GM23338 (cell line): ENCODE results near the gene ZDHHC3.

Experiments used
- CREB1 ChIP-seq: fragments of 250-450 bp; sonication (Bioruptor Pico); IDR thresholded peaks from 2 replicates; pipeline ENCODE4 v1.5.0; 2020; ENCODE audit warnings: low read depth, mild to moderate bottlenecking, moderate library complexity
- EZH2 ChIP-seq: fragments of 200-600 bp; sonication (generic); IDR thresholded peaks from one replicate; pipeline ENCODE4 v1.8.0; 2017; ENCODE audit warnings: antibody characterized with exemption, mild to moderate bottlenecking, low read depth; ENCODE audit not compliant: unreplicated experiment
- EZH2phosphoT487 ChIP-seq: fragments of 200-600 bp; sonication (generic); IDR thresholded peaks from one replicate; pipeline ENCODE4 v1.8.1; 2018; ENCODE audit warnings: antibody characterized with exemption; ENCODE audit not compliant: unreplicated experiment
- JUNB ChIP-seq: IDR thresholded peaks from one replicate; pipeline ENCODE4 v1.6.1; 2016; ENCODE audit warnings: antibody characterized with exemption; ENCODE audit not compliant: unreplicated experiment
- POLR2AphosphoS5 ChIP-seq: IDR thresholded peaks from 2 replicates; pipeline ENCODE4 v1.6.1; 2016; ENCODE audit warnings: antibody characterized with exemption, low read depth
- ZNF331 ChIP-seq: fragments of 250-450 bp; sonication (Bioruptor Pico); IDR thresholded peaks from 2 replicates; pipeline ENCODE4 v1.5.0; 2020; ENCODE audit warnings: low read depth, mild to moderate bottlenecking, moderate library complexity
- TF ChIP-seq, protein P1 (sequence below), 2 experiments: fragments of 200-600 bp in 1 of 2; sonication (generic) in 1 of 2; conservative IDR thresholded peaks; 2 replicates each; pipeline versions ENCODE4 v1.5.1 to v1.6.1; 2016 to 2017; ENCODE audit warnings: antibody characterized with exemption in 2 of 2, low read depth in 2 of 2, mild to moderate bottlenecking in 2 of 2, moderate library complexity in 1 of 2
- TF ChIP-seq, protein P2 (sequence below): IDR thresholded peaks from one replicate; pipeline ENCODE4 v1.6.1; 2018; ENCODE audit warnings: antibody characterized with exemption; ENCODE audit not compliant: unreplicated experiment
- TF ChIP-seq, protein P3 (sequence below): IDR thresholded peaks from 2 replicates; pipeline ENCODE4 v1.6.1; 2016; ENCODE audit warnings: antibody characterized with exemption

DNA sequence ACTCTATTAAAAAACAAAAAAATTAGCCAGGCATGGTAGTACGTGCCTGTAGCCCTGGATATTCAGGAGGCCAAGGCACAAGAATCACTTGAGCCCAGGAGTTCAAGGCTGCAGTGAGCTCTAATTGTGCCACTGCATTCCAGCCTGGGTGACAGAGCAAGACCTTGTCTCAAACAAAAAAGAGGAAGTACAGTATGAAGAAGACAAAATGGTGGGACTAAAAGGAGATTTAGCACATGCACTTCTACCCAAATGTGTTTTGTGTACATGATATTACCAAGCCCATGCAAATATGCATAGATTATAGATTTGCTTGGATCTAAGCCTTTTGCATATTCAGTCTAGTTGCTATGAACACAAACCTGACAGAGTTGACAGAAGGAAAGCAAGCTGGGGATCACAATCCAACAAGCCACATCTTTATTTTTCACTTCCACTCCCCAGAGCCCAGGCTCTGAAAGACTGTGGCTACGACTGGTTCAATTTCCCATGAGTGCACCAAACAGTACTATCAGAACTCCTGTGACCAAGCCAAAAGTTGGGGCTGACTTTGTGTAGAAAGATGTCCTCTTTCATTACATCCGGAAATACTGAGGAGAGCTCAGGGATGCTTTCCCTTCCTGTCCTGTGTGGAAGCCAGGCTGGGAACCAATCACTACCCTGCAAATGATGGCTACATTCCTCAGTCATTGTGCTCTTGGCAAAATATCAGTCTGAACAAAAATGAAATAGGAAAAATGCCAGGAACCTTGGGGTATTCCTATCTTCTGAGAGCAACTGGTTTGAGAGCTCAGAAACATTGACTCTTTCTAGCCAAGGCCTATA, 52.1 kb downstream of the ZDHHC3 start:
- TF ChIP-seq POLR2AphosphoS5 = no peak
- TF ChIP-seq, protein P1, sequence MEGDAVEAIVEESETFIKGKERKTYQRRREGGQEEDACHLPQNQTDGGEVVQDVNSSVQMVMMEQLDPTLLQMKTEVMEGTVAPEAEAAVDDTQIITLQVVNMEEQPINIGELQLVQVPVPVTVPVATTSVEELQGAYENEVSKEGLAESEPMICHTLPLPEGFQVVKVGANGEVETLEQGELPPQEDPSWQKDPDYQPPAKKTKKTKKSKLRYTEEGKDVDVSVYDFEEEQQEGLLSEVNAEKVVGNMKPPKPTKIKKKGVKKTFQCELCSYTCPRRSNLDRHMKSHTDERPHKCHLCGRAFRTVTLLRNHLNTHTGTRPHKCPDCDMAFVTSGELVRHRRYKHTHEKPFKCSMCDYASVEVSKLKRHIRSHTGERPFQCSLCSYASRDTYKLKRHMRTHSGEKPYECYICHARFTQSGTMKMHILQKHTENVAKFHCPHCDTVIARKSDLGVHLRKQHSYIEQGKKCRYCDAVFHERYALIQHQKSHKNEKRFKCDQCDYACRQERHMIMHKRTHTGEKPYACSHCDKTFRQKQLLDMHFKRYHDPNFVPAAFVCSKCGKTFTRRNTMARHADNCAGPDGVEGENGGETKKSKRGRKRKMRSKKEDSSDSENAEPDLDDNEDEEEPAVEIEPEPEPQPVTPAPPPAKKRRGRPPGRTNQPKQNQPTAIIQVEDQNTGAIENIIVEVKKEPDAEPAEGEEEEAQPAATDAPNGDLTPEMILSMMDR (conservative IDR thresholded peaks at IDR 0.05; ENCODE audit: low read depth in 2 of 2) = no peak
- TF ChIP-seq, protein P2, sequence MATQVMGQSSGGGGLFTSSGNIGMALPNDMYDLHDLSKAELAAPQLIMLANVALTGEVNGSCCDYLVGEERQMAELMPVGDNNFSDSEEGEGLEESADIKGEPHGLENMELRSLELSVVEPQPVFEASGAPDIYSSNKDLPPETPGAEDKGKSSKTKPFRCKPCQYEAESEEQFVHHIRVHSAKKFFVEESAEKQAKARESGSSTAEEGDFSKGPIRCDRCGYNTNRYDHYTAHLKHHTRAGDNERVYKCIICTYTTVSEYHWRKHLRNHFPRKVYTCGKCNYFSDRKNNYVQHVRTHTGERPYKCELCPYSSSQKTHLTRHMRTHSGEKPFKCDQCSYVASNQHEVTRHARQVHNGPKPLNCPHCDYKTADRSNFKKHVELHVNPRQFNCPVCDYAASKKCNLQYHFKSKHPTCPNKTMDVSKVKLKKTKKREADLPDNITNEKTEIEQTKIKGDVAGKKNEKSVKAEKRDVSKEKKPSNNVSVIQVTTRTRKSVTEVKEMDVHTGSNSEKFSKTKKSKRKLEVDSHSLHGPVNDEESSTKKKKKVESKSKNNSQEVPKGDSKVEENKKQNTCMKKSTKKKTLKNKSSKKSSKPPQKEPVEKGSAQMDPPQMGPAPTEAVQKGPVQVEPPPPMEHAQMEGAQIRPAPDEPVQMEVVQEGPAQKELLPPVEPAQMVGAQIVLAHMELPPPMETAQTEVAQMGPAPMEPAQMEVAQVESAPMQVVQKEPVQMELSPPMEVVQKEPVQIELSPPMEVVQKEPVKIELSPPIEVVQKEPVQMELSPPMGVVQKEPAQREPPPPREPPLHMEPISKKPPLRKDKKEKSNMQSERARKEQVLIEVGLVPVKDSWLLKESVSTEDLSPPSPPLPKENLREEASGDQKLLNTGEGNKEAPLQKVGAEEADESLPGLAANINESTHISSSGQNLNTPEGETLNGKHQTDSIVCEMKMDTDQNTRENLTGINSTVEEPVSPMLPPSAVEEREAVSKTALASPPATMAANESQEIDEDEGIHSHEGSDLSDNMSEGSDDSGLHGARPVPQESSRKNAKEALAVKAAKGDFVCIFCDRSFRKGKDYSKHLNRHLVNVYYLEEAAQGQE = no peak
- TF ChIP-seq EZH2 = no peak
- no peak for TF ChIP-seq JUNB
- no peak for TF ChIP-seq EZH2phosphoT487
- TF ChIP-seq ZNF331 (CRISPR knock-in tag) = no peak
- TF ChIP-seq CREB1 = no peak
- TF ChIP-seq, protein P3, sequence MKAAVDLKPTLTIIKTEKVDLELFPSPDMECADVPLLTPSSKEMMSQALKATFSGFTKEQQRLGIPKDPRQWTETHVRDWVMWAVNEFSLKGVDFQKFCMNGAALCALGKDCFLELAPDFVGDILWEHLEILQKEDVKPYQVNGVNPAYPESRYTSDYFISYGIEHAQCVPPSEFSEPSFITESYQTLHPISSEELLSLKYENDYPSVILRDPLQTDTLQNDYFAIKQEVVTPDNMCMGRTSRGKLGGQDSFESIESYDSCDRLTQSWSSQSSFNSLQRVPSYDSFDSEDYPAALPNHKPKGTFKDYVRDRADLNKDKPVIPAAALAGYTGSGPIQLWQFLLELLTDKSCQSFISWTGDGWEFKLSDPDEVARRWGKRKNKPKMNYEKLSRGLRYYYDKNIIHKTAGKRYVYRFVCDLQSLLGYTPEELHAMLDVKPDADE = no peak
